Glomerular visceral epithelial cell (primary cell): ENCODE measurements around the gene TSHZ2.
"Not testable (repeated sequence)": the region's sequence is repeated elsewhere in the genome, so short reads cannot be mapped to it uniquely, and the experiment has no call there.

Experiments used
- DNase-seq: peaks from one replicate; pipeline ENCODE4 v3.0.0-alpha.2; 2016; ENCODE audit errors: extremely low spot score

Gene TSHZ2

GRCh38 chr20:52998268-52998667, 26.1 kb downstream of the TSHZ2 start:
- DNase-seq, result no peak

GRCh38 chr20:52999040-52999439, 26.9 kb downstream of the TSHZ2 start:
- no peak for DNase-seq

GRCh38 chr20:53001498-53002301, 29.5 kb downstream of the TSHZ2 start:
- DNase-seq, result no peak

- DNase-seq, result no peak
Measured at GRCh38 chr20:53002786-53003185, 30.6 kb downstream of the TSHZ2 start.

GRCh38 chr20:53003420-53004154, 31.4 kb downstream of the TSHZ2 start:
- no peak for DNase-seq

- DNase-seq, result no peak
Measured at GRCh38 chr20:53004267-53004813, 32.2 kb downstream of the TSHZ2 start.

- no peak for DNase-seq
Measured at GRCh38 chr20:53009979-53010735, 38.0 kb downstream of the TSHZ2 start.

GRCh38 chr20:53011640-53012039, 39.5 kb downstream of the TSHZ2 start:
- DNase-seq, result no peak

GRCh38 chr20:53013183-53013582, 41.0 kb downstream of the TSHZ2 start:
- no peak for DNase-seq

GRCh38 chr20:53013847-53014246, 41.7 kb downstream of the TSHZ2 start:
- no peak for DNase-seq

- DNase-seq, result no peak
Measured at GRCh38 chr20:53016071-53016470, 43.9 kb downstream of the TSHZ2 start.

GRCh38 chr20:53016534-53017042, 44.4 kb downstream of the TSHZ2 start:
- DNase-seq, result no peak

GRCh38 chr20:53017206-53017605, 45.0 kb downstream of the TSHZ2 start:
- no peak for DNase-seq

GRCh38 chr20:53019464-53019863, 47.3 kb downstream of the TSHZ2 start:
- DNase-seq, result no peak

GRCh38 chr20:53020376-53020775, 48.2 kb downstream of the TSHZ2 start:
- no peak for DNase-seq

GRCh38 chr20:53020834-53021233, 48.7 kb downstream of the TSHZ2 start:
- DNase-seq, result no peak

GRCh38 chr20:53021934-53022333, 49.8 kb downstream of the TSHZ2 start:
- DNase-seq, result no peak

- DNase-seq, result no peak
Measured at GRCh38 chr20:53023732-53024520, 51.8 kb downstream of the TSHZ2 start.

- not testable (repeated sequence) for DNase-seq
Measured at GRCh38 chr20:53024653-53025052, 52.5 kb downstream of the TSHZ2 start.

GRCh38 chr20:53027089-53027488, 54.9 kb downstream of the TSHZ2 start:
- no peak for DNase-seq

- DNase-seq, result no peak
Measured at GRCh38 chr20:53028337-53029007, 56.3 kb downstream of the TSHZ2 start.
